ENCODE measurements around the gene LIMCH1. TPM values are rescaled to one million over a fixed set of nuclear protein-coding genes. Genes with fewer than 3 reads are reported as not detected.

The LIMCH1 gene
- total and polyA plus RNA-seq, 11 donors, result 50.9 to 345 (median 233) TPM

DNA sequence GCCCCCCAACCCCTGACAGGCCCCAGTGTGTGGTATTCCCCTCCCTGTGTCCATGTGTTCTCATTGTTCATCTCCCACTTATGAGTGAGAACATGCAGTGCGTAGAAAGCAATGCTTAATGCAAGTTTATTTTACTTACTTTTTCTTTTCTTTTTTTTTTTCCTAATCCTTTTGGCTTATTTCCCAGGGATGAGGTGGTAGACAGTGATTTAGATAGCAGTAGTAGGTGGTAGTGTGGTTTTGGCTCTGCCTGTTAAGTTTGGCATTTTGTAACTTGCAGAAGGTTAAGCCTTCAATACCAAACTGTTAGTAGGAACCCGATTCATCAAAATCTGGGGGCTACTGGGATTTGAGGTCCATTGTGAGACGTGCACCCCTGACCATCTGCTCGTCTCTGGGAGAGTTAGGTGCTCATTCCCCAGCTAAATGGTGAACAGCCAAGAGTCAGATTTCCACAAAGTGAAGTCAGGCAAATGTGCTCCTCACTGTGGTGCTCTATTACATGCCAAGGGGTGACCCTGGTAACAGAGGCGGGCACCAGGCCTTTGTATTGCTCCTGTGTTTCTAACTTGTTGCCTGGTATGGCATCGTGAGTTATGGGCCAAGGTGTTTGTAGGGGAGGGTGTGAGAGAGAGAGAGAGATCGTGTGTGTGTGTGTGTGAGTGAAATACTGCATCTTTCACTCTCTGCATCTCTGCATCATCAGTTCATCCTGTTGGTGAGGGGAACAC, 140.3 kb downstream of the LIMCH1 start:
- H3K27me3 ChIP-seq, result no peaks in the 10 kb centered on the region
- WGBS, 4 donors, result 87 to 94% (median 92%) methylated on average over 7 of the region's 7 CpGs
- H3K4me3 ChIP-seq, result no peak overlapping the region
- ATAC-seq (no peak), DNase-seq (no peak)
- no peak for TF ChIP-seq POLR2A (IDR thresholded peaks at IDR 0.05)
- TF ChIP-seq, protein P1, sequence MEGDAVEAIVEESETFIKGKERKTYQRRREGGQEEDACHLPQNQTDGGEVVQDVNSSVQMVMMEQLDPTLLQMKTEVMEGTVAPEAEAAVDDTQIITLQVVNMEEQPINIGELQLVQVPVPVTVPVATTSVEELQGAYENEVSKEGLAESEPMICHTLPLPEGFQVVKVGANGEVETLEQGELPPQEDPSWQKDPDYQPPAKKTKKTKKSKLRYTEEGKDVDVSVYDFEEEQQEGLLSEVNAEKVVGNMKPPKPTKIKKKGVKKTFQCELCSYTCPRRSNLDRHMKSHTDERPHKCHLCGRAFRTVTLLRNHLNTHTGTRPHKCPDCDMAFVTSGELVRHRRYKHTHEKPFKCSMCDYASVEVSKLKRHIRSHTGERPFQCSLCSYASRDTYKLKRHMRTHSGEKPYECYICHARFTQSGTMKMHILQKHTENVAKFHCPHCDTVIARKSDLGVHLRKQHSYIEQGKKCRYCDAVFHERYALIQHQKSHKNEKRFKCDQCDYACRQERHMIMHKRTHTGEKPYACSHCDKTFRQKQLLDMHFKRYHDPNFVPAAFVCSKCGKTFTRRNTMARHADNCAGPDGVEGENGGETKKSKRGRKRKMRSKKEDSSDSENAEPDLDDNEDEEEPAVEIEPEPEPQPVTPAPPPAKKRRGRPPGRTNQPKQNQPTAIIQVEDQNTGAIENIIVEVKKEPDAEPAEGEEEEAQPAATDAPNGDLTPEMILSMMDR (IDR thresholded peaks at IDR 0.05), result no peak
- H3K4me1 ChIP-seq, result no peaks in the 10 kb centered on the region
- no peak overlapping the region for H3K27ac ChIP-seq
- intact Hi-C loops (cut with DNase I), result no loop called here
- H3K9me3 ChIP-seq, result no peaks in the 10 kb centered on the region
- H3K36me3 ChIP-seq, result peaks cover 0 to 97% (median 67%) of the 10 kb centered on the region in 9 donors

DNA sequence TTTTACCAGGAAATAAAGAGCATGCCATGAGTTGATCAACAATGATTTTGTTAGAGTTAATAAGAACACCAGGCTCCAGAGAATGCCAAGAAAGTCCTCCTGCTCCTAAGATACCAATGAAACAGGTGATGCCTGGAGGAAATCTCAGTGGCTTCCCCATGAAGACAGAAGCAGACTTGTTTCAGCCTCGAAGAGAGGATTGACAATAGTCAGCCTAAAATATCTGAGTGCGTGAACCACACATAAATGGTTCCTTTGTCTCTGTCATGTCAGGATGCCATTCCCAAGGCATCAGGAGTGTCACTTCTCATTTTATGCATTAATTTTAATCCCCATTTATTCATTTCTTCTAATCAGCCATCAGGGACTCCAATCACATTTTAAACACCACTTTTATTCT, 141.0 kb downstream of the LIMCH1 start:
- Histone ChIP-seq H3K27ac (no peak overlapping the region), H3K27me3 (no peaks in the 10 kb centered on the region), H3K4me3 (no peak overlapping the region), H3K36me3 (peaks cover 0 to 97% (median 68%) of the 10 kb centered on the region in 9 donors), H3K9me3 (no peaks in the 10 kb centered on the region), H3K4me1 (no peaks in the 10 kb centered on the region)
- intact Hi-C loops (cut with DNase I), result no loop called here
- WGBS, 4 donors, result 73 to 82% (median 78%) methylated on average over 2 of the region's 2 CpGs
- DNase-seq, result no peak
- TF ChIP-seq, protein P1 (IDR thresholded peaks at IDR 0.05), result no peak
- TF ChIP-seq POLR2A (IDR thresholded peaks at IDR 0.05), result no peak
- ATAC-seq, result no peak

DNA sequence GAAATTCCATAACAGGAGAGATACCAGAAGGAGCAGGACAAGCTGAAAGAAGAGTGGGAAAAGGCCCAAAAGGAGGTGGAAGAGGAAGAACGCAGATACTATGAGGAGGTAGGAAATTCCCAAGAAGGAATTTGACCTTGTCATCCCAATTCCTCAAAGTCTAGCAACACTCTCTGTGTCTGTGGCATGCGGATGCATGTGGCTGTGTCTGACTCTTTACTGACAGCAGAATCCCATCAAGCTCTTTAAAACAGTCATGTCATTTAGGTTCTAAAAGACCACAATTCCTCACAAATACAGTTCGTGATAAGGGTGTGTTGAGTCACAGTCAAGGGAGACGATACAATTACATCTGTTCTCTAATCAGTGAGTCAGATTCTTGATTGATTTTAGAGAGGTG, 142.0 kb downstream of the LIMCH1 start:
- TF ChIP-seq POLR2A (IDR thresholded peaks at IDR 0.05), result no peak
- TF ChIP-seq, protein P1 (IDR thresholded peaks at IDR 0.05), result no peak
- DNase-seq, result no peak
- Histone ChIP-seq H3K9me3 (no peaks in the 10 kb centered on the region), H3K4me1 (no peaks in the 10 kb centered on the region), H3K27ac (no peak overlapping the region), H3K27me3 (no peaks in the 10 kb centered on the region), H3K4me3 (no peak overlapping the region), H3K36me3 (peaks cover 0 to 97% (median 76%) of the 10 kb centered on the region in 9 donors)
- intact Hi-C loops (cut with DNase I), result no loop called here
- WGBS, 4 donors, result 70 to 87% (median 80%) methylated on average over 4 of the region's 4 CpGs
- no peak for ATAC-seq

DNA sequence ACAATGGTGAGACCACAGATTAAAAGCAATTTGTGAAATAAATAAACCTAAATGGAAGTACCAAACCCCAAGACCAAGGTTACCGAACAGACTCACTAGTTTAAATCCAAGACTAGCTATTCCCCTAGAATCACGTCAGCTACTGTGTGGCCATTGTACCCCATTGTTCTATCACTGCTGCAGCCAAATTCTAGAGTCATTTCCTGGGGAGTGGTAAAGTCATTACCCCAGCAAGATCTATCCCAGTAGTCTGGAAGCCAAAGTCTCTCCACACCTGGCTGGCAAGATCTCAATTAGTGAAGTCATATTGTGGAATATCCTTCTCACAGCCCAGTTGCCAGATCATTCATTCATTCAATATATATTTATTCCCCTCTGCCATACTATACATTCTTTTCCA, 143.1 kb downstream of the LIMCH1 start:
- H3K9me3 ChIP-seq, result no peaks in the 10 kb centered on the region
- DNase-seq (peak in 1 of 5 donors; percentile 22), ATAC-seq (peak in 2 of 4 donors; percentile 38 to 88)
- WGBS, 4 donors, result 65 to 79% (median 72%) methylated on average over 2 of the region's 2 CpGs
- intact Hi-C loops (cut with DNase I), result no loop called here
- peak overlapping the region in 1 of 12 donors; percentile 32 for H3K27ac ChIP-seq
- no peaks in the 10 kb centered on the region for H3K27me3 ChIP-seq
- no peak for TF ChIP-seq POLR2A (IDR thresholded peaks at IDR 0.05)
- TF ChIP-seq, protein P1 (IDR thresholded peaks at IDR 0.05), result no peak
- no peak overlapping the region for H3K4me3 ChIP-seq
- no peaks in the 10 kb centered on the region for H3K4me1 ChIP-seq
- H3K36me3 ChIP-seq, result peaks cover 0 to 100% (median 79%) of the 10 kb centered on the region in 9 donors
